ENCODE data around the gene UROS. TPM values are rescaled to one million over a fixed set of nuclear protein-coding genes. Genes with fewer than 3 reads are reported as not detected.

UROS gene
- total RNA-seq, 1 experiment from 2014 or later: 48.7 TPM

- TF ChIP-seq ZNF281 (CRISPR knock-in tag; IDR thresholded peaks at IDR 0.05): no peak
- no peak for TF ChIP-seq ZNF138 (CRISPR knock-in tag; conservative IDR thresholded peaks at IDR 0.05)
- TF ChIP-seq PREB (CRISPR knock-in tag; IDR thresholded peaks at IDR 0.05; ENCODE audit: borderline replicate concordance): no peak
- no peak for TF ChIP-seq ESRRA (CRISPR knock-in tag; IDR thresholded peaks at IDR 0.05; ENCODE audit: borderline replicate concordance)
- TF ChIP-seq GABPB1 (CRISPR knock-in tag; IDR thresholded peaks at IDR 0.05): no peak
Observed at GRCh38 chr10:125852487-125852886, 29.4 kb upstream of the UROS start (continued).

- no peak for TF ChIP-seq AFF4 (CRISPR knock-in tag; IDR thresholded peaks at IDR 0.05; ENCODE audit: borderline replicate concordance)
- TF ChIP-seq ZNF512 (CRISPR knock-in tag; IDR thresholded peaks at IDR 0.05; ENCODE audit: borderline replicate concordance): no peak
- no peak for TF ChIP-seq CREM (CRISPR knock-in tag; IDR thresholded peaks at IDR 0.05)
- TF ChIP-seq STAT6 (CRISPR knock-in tag; conservative IDR thresholded peaks at IDR 0.05; ENCODE audit: low read depth): no peak
- Mint-ChIP-seq H3K27me3 (ENCODE audit: low read depth) (no peaks in the 10 kb centered on the region), H3K9me3 (0 out of 2 replicates have a peak, but pooled peaks cover 3% of the 10 kb centered on the region), H3K27ac (no peak overlapping the region), H3K36me3 (peaks cover 44% of the 10 kb centered on the region), H3K4me3 (no peak overlapping the region), H3K4me1 (0 out of 2 replicates have a peak, but pooled peaks cover 2% of the 10 kb centered on the region)
- ChIA-PET POLR2A (interaction anchor here (0.6 kb wide), 1 partner anchor 59 kb away, joined by 4 read pairs; no protein-coding TSS in a partner anchor), CTCF (interaction anchor here (0.7 kb wide), 1 partner anchor 8 kb away, joined by 5 read pairs; no protein-coding TSS in a partner anchor)
- DNase-seq (ENCODE audit: low spot score) (no peak), ATAC-seq (no peak)
Observed at GRCh38 chr10:125850766-125851731, 28.0 kb upstream of the UROS start.

All from WTC11 (cell line).